Measurements from ENCODE around the gene GPR135. TPM values are rescaled to one million over a fixed set of nuclear protein-coding genes. Genes with fewer than 3 reads are reported as not detected.

Gene GPR135
- total and polyA plus RNA-seq, 9 donors: 1.6 to 4.6 (median 2.5) TPM

DNA sequence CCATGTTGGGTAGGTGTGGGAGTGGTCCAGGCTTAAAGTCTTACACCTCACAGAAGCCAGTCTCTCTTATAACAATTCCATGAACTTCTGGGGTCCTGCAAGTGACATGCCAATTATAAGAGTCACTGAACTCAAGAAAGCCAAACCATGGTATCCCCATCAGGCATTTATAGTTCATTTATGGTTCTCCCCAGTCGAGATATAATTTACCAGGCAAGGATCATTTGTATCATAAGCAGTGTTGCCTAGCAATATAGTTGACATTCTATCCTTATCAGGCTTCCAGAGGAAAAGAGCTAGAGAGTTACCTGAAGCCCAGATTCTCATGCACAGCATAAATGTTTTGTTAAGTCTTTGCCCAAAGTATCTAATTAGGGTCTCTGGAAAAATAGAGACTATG lies 27.2 kb upstream of the GPR135 start:
- Histone ChIP-seq H3K9me3 (replicated peaks; ENCODE audit: control insufficient read depth, low read depth, low read length) (no peaks in the 10 kb centered on the region), H3K27me3 (ENCODE audit: control insufficient read depth, insufficient read depth, low read length) (no peaks in the 10 kb centered on the region), H3K4me1 (ENCODE audit: control insufficient read depth, insufficient read depth, low read length) (no peaks in the 10 kb centered on the region), H3K27ac (ENCODE audit: low read length) (no peak overlapping the region), H3K36me3 (ENCODE audit: control insufficient read depth, insufficient read depth, low read length) (peaks cover 33% of the 10 kb centered on the region), H3K4me3 (ENCODE audit: low read length) (no peak overlapping the region)
- DNase-seq: no peak
- WGBS (ENCODE audit: insufficient coverage): no CpG with 5 or more reads among the region's 1 CpG

DNA sequence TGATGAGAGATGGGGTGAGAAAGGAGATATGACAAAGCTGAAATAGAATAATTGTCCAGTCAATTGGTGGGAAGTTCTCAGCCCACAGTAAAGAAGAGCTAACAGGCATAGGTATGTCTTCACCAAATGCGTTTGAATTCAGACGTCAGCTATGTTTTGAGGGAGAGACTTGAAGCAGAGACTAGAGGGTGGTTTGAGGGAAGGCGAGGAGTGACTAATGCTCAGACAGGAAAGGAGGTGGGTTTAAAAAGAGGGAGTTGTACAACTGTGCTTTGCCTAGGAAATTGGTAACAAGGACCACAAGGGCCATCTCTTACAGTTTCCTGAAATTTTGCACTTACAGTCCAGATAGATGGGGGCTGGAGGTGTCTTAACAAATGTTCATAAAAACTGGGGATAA lies 25.6 kb upstream of the GPR135 start:
- no peaks in the 10 kb centered on the region for H3K9me3 ChIP-seq (replicated peaks; ENCODE audit: control insufficient read depth, low read depth, low read length)
- no peaks in the 10 kb centered on the region for H3K4me1 ChIP-seq (ENCODE audit: control insufficient read depth, insufficient read depth, low read length)
- peaks cover 33% of the 10 kb centered on the region for H3K36me3 ChIP-seq (ENCODE audit: control insufficient read depth, insufficient read depth, low read length)
- H3K27ac ChIP-seq (ENCODE audit: low read length): no peak overlapping the region
- no peak for DNase-seq
- WGBS (ENCODE audit: insufficient coverage): 94% methylated on average over 3 of the region's 3 CpGs
- no peaks in the 10 kb centered on the region for H3K27me3 ChIP-seq (ENCODE audit: control insufficient read depth, insufficient read depth, low read length)
- H3K4me3 ChIP-seq (ENCODE audit: low read length): no peak overlapping the region

DNA sequence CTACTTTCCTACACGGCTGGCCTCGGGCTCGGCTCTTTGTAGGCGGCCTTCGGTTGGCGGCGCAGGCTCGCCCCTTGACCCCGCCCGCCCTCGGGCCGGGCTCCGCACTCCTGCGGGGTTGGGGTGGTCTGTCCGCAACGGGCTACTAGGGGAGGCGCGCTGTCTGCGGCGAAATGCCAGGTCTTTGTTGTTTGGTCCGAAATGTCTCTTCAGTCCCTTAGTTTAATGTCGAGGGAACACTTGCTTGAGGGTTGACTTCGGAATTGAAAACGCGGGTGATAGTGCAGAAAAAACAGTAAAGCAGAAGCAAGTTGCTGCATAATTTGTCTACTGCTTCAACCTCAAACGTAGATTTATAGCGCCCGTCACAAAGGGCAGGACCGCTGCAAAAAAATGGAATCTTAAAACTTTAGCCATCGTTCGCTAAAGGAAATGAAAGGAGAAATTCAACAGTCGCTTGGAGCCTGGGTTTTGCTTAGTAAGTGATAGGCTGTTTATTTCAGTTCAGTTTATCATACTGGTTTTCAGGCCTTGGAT lies 19.5 kb upstream of the GPR135 start:
- Histone ChIP-seq H3K27me3 (ENCODE audit: control insufficient read depth, insufficient read depth, low read length) (no peaks in the 10 kb centered on the region), H3K27ac (ENCODE audit: low read length) (peak overlapping the region; percentile 95), H3K4me1 (ENCODE audit: control insufficient read depth, insufficient read depth, low read length) (peaks cover 17% of the 10 kb centered on the region), H3K36me3 (ENCODE audit: control insufficient read depth, insufficient read depth, low read length) (peaks cover 17% of the 10 kb centered on the region), H3K9me3 (replicated peaks; ENCODE audit: control insufficient read depth, low read depth, low read length) (no peaks in the 10 kb centered on the region), H3K4me3 (ENCODE audit: low read length) (peak overlapping the region; percentile 68)
- WGBS (ENCODE audit: insufficient coverage): 0% methylated on average over 27 of the region's 32 CpGs
- no peak for DNase-seq

DNA sequence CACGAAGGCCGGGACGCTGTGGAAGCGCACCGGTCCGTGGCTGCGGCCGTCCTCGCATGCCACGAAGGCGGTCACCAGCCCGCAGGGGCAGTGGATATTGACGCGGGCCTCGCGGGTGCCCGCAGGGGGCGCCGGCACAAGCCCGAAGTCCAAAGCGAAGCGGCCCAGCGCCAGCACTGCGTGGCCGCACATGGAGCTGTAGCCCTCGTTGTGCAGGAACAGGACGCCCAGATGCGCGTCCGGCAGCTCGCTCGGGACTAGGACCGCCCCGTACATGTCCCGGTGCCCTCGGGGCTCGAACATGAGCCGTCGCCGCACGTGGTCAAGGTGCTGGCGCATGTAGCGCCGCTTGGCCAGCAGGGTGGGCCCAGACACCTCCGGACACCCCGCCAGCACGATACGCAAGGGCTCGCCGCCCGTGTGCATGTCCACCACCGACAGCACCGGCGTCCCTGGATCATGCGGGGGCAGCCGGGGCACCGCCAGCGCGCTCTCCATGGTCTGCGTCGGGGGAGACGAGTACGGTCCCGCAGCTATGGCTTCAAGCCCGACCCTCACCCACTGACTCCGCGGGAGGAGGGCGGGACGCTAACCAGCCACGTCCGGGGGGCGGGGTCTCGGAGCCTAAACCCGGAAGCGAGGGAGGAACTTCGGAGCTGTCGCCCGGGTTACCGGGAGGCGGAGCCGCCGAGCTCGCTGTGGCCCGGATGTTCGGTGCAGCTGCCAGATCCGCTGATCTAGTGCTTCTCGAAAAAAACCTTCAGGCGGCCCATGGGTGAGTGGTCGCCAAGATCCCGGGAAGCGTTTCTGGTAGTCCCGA lies 18.8 kb upstream of the GPR135 start, which contains the start of the genes JKAMP and L3HYPDH:
JKAMP (plus strand) TSS at position 699 of the 820 bp plus-strand sequence; CDS start at position 772, 73 bp downstream.
L3HYPDH (minus strand) TSS at position 590 of the 820 bp plus-strand sequence; CDS start at position 498, 92 bp downstream.
- no peaks in the 10 kb centered on the region for H3K27me3 ChIP-seq (ENCODE audit: control insufficient read depth, insufficient read depth, low read length)
- DNase-seq: peak; percentile 99
- H3K27ac ChIP-seq (ENCODE audit: low read length): peak within 1 kb of the TSS; percentile 95
- no peaks in the 10 kb centered on the region for H3K9me3 ChIP-seq (replicated peaks; ENCODE audit: control insufficient read depth, low read depth, low read length)
- H3K4me1 ChIP-seq (ENCODE audit: control insufficient read depth, insufficient read depth, low read length): peaks cover 17% of the 10 kb centered on the region
- H3K4me3 ChIP-seq (ENCODE audit: low read length): peak within 1 kb of the TSS; percentile 68
- peaks cover 12% of the 10 kb centered on the region for H3K36me3 ChIP-seq (ENCODE audit: control insufficient read depth, insufficient read depth, low read length)
- under 1% methylated on average over 92 of the region's 92 CpGs for WGBS (ENCODE audit: insufficient coverage)

DNA sequence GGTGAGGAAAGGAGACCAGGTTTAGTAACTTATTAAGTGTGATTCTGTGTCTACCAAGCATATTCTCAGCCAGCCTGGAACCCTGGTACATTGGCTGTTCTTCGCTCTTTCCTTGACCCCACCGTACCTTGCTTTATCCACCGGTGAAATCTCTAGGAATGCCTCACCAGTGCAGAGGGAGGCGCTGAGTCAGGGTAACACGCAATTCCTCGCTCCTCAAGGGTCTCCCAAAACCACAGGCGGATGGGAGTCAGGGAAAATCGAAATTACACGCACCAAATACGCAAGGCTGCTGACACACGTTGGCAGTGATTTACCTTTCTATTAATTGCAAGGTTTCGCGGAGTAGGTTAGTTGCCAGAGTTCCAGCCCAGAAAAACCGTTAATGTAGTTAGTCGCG lies 18.2 kb upstream of the GPR135 start:
- Histone ChIP-seq H3K9me3 (replicated peaks; ENCODE audit: control insufficient read depth, low read depth, low read length) (no peaks in the 10 kb centered on the region), H3K27me3 (ENCODE audit: control insufficient read depth, insufficient read depth, low read length) (no peaks in the 10 kb centered on the region), H3K36me3 (ENCODE audit: control insufficient read depth, insufficient read depth, low read length) (peaks cover 15% of the 10 kb centered on the region), H3K4me1 (ENCODE audit: control insufficient read depth, insufficient read depth, low read length) (peaks cover 17% of the 10 kb centered on the region), H3K4me3 (ENCODE audit: low read length) (peak overlapping the region; percentile 68), H3K27ac (ENCODE audit: low read length) (peak overlapping the region; percentile 95)
- WGBS (ENCODE audit: insufficient coverage): 0% methylated on average over 12 of the region's 16 CpGs
- peak; percentile 48 for DNase-seq

DNA sequence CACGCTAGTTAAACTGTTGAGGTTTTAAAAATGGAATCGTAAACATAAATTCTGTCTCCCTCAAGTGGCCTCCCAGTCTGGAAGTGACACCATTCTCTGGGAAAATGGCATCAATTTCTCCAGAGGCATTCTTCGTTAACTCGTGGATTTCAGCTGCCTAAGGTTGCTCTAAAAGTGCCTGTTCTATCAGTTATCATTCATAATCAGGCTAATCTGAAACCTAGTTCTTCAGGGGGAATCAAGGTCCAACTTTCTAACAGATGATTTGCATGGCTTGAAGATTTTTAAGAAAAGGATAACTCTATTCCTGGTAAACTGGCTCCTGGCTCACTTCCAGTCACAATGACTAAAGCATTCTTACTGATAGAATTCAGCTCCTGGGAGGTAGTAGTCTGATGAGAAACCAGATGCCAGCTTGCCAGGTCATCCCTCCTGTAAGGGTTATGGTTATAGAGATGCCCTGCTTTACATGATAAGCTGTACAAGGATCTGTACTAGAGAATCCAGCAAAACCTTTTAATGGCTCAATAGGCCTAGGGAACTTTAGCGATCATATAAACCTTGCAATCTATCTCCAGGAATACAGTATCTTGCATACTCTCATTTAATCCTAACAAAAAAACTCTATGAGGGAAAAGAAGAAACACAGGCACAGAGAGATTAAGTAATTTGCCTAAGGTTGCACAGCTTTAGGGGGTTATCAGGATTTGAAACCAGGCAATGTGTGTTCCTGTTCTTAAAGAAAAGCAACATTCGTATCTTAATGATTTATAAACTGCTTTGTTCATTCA lies 17.6 kb upstream of the GPR135 start:
- peaks cover 17% of the 10 kb centered on the region for H3K4me1 ChIP-seq (ENCODE audit: control insufficient read depth, insufficient read depth, low read length)
- H3K36me3 ChIP-seq (ENCODE audit: control insufficient read depth, insufficient read depth, low read length): peaks cover 18% of the 10 kb centered on the region
- WGBS (ENCODE audit: insufficient coverage): 39% methylated on average over 3 of the region's 6 CpGs
- H3K9me3 ChIP-seq (replicated peaks; ENCODE audit: control insufficient read depth, low read depth, low read length): no peaks in the 10 kb centered on the region
- no peaks in the 10 kb centered on the region for H3K27me3 ChIP-seq (ENCODE audit: control insufficient read depth, insufficient read depth, low read length)
- peak; percentile 43 for DNase-seq
- H3K4me3 ChIP-seq (ENCODE audit: low read length): peak overlapping the region; percentile 68
- H3K27ac ChIP-seq (ENCODE audit: low read length): peak overlapping the region; percentile 44

DNA sequence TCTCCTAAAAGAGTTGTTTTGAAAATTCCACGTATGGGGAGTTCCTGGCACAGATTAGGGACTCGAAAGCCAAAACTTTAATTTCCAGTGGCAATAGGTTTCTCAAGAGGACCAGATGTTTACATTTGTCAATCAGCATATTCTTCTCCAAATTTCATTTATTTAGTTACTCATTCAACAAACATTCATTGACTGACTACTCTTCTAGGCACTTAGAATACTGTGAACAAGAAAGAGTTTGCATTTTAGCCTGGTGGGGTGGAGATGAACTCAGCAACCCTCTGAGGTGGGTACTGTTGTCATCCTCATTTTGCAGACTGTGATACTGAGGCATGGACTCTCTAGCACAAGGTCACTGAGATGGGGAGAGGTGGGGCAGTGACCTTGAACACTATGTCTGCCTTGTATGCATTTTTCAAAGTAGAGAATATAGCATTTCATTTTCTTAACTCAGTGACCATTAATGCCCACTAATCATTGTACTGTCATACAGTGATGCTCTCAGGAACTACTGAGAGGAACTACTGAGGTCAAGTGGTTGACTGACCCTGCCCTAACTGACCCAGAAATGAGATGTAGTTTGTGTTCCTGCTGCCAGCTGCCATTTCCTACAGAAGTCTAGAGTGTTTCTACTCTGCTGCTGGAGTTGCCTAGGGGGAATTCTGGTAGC lies 16.8 kb upstream of the GPR135 start:
- Histone ChIP-seq H3K36me3 (ENCODE audit: control insufficient read depth, insufficient read depth, low read length) (peaks cover 18% of the 10 kb centered on the region), H3K4me3 (ENCODE audit: low read length) (no peak overlapping the region), H3K4me1 (ENCODE audit: control insufficient read depth, insufficient read depth, low read length) (peaks cover 17% of the 10 kb centered on the region), H3K27ac (ENCODE audit: low read length) (no peak overlapping the region), H3K9me3 (replicated peaks; ENCODE audit: control insufficient read depth, low read depth, low read length) (no peaks in the 10 kb centered on the region), H3K27me3 (ENCODE audit: control insufficient read depth, insufficient read depth, low read length) (no peaks in the 10 kb centered on the region)
- peak; percentile 19 for DNase-seq
- no CpG with 5 or more reads among the region's 2 CpGs for WGBS (ENCODE audit: insufficient coverage)

DNA sequence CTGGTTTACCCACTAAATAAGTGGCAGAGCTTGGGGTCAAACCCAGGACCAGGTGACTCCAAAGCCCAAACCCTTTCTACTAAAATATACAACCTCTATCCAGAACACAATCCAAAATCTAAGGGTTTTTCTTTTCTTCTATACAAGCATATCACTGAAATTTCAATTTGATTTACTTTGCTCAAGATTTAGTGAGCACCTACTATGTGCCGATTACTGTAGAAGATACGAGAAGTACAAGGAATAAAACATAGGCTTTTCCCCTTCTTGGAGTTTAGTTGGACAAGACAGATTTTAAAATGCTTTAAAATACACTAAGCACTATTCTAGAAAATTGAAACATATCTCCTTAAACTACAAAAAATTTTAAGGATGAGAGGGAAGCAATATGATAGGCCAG lies 16.2 kb upstream of the GPR135 start:
- no CpG with 5 or more reads among the region's 2 CpGs for WGBS (ENCODE audit: insufficient coverage)
- no peak for DNase-seq
- no peak overlapping the region for H3K4me3 ChIP-seq (ENCODE audit: low read length)
- H3K36me3 ChIP-seq (ENCODE audit: control insufficient read depth, insufficient read depth, low read length): peaks cover 24% of the 10 kb centered on the region
- H3K4me1 ChIP-seq (ENCODE audit: control insufficient read depth, insufficient read depth, low read length): peaks cover 17% of the 10 kb centered on the region
- no peaks in the 10 kb centered on the region for H3K27me3 ChIP-seq (ENCODE audit: control insufficient read depth, insufficient read depth, low read length)
- H3K9me3 ChIP-seq (replicated peaks; ENCODE audit: control insufficient read depth, low read depth, low read length): no peaks in the 10 kb centered on the region
- H3K27ac ChIP-seq (ENCODE audit: low read length): no peak overlapping the region

DNA sequence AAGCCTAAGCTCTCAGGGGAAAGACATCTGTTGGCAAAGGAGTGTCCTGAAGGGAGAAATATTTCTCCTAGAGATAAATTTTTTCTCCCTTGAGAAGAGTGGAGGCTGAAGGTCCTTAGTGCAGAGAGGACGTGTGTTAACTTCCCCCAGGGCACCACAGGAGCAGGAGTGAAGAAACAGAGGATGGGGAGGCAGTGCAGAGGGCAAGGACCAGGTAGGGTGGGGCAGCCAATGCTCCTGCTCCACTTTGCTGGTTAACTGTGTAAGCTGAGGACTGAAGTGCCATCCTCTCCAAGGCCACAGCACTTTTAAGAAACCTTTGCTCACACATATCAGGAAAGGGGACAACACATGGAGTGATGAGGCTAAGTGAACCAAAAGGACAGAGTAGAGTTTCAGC lies 15.0 kb upstream of the GPR135 start:
- Histone ChIP-seq H3K4me1 (ENCODE audit: control insufficient read depth, insufficient read depth, low read length) (peaks cover 17% of the 10 kb centered on the region), H3K4me3 (ENCODE audit: low read length) (no peak overlapping the region), H3K36me3 (ENCODE audit: control insufficient read depth, insufficient read depth, low read length) (peaks cover 32% of the 10 kb centered on the region), H3K9me3 (replicated peaks; ENCODE audit: control insufficient read depth, low read depth, low read length) (no peaks in the 10 kb centered on the region), H3K27me3 (ENCODE audit: control insufficient read depth, insufficient read depth, low read length) (no peaks in the 10 kb centered on the region), H3K27ac (ENCODE audit: low read length) (no peak overlapping the region)
- no CpG with 5 or more reads among the region's 1 CpG for WGBS (ENCODE audit: insufficient coverage)
- DNase-seq: no peak
